K562 (cell line): ENCODE data around the gene ANKRD45. TPM values are rescaled to one million over a fixed set of nuclear protein-coding genes. Genes with fewer than 3 reads are reported as not detected.
A peak's percentile ranks its signal among the peaks of the same experiment; 100 is the strongest.

Experiments used
- FOXJ3 ChIP-seq: sonication (generic); formaldehyde crosslinking; IDR thresholded peaks from 2 replicates; pipeline ENCODE4 v1.4.0; 2020; ENCODE audit warnings: mild to moderate bottlenecking, missing genetic modification reagents
- HSF4 ChIP-seq: fragments of 250-450 bp; sonication (Bioruptor Pico); IDR thresholded peaks from 2 replicates; pipeline ENCODE4 v2.1.2; 2022; ENCODE audit warnings: mild to moderate bottlenecking, moderate library complexity, borderline replicate concordance
- KAT7 ChIP-seq: sonication (generic); formaldehyde crosslinking; IDR thresholded peaks from 2 replicates; pipeline ENCODE4 v1.8.0; 2022; ENCODE audit warnings: missing genetic modification reagents, mild to moderate bottlenecking, borderline replicate concordance
- MBD2 ChIP-seq: sonication (generic); IDR thresholded peaks from 2 replicates; pipeline ENCODE4 v1.6.1; 2016; ENCODE audit warnings: low read depth, borderline replicate concordance
- NFRKB ChIP-seq: fragments of 450-650 bp; IDR thresholded peaks from 2 replicates; pipeline ENCODE4 v1.6.1; 2016; ENCODE audit warnings: low read depth
- RFX5 ChIP-seq: IDR thresholded peaks from 2 replicates; pipeline ENCODE4 v1.6.1; 2011; ENCODE audit warnings: low read depth, mild to moderate bottlenecking, improper control_type of control experiment, low read length
- ZNF3 ChIP-seq: fragments of 250-450 bp; sonication (Bioruptor Pico); IDR thresholded peaks from 2 replicates; pipeline ENCODE4 v1.5.0; 2021; ENCODE audit warnings: mild to moderate bottlenecking, moderate library complexity
- polyA plus RNA-seq, 8 experiments: library from polyadenylated mRNA; depleted of rRNA in 4 of 8; stranded (reverse) in 5 of 8; unstranded in 3 of 8; fragments of >200 nt; fragmentation: Nextera tagmentation in 2 of 8; fragmentation: Illumina TruSeq in 1 of 8; extraction: Ambion mirVana in 2 of 8; extraction: Trizol in 1 of 8; gene quantifications; 2 replicates each; pipeline versions ENCODE4 v1.2.1 to v1.2.3, GENCODE V29; 2011 to 2014; ENCODE audit warnings: inconsistent platforms in 1 of 8, missing spikeins in 1 of 8
- total RNA-seq, 7 experiments: library from RNA; depleted of rRNA in 6 of 7; stranded (reverse); fragments of >200 nt in 6 of 7; fragmentation: Illumina TruSeq in 2 of 7; extraction: Trizol in 2 of 7; gene quantifications; 2 replicates each; pipeline versions ENCODE4 v1.2.1 to v1.2.3, GENCODE V29; 2011 to 2021; ENCODE audit warnings: low replicate concordance in 1 of 7
- TF ChIP-seq, protein P1 (sequence below): fragments of 450-650 bp; IDR thresholded peaks from 2 replicates; pipeline ENCODE4 v1.6.1; 2016; ENCODE audit warnings: antibody characterized with exemption
- TF ChIP-seq, protein P2 (sequence below): fragments of 450-650 bp; IDR thresholded peaks from 2 replicates; pipeline ENCODE4 v1.6.1; 2017; ENCODE audit warnings: mild to moderate bottlenecking, moderate library complexity
- TF ChIP-seq, protein P3 (sequence below): fragments of 250-450 bp; sonication (Bioruptor Pico); IDR thresholded peaks from 2 replicates; pipeline ENCODE4 v1.4.0; 2020; ENCODE audit warnings: mild to moderate bottlenecking, moderate library complexity
- TF ChIP-seq, protein P4 (sequence below): fragments of 450-650 bp; IDR thresholded peaks from 2 replicates; pipeline ENCODE4 v1.6.1; 2016; ENCODE audit warnings: low read depth

The ANKRD45 gene
- total and polyA plus RNA-seq, 9 of the 15 experiments (the other 6 are each of a cell fraction or from before 2014, with no cell fraction given), result 0.10 to 0.30 (median 0.11) TPM; not detected in 2

DNA sequence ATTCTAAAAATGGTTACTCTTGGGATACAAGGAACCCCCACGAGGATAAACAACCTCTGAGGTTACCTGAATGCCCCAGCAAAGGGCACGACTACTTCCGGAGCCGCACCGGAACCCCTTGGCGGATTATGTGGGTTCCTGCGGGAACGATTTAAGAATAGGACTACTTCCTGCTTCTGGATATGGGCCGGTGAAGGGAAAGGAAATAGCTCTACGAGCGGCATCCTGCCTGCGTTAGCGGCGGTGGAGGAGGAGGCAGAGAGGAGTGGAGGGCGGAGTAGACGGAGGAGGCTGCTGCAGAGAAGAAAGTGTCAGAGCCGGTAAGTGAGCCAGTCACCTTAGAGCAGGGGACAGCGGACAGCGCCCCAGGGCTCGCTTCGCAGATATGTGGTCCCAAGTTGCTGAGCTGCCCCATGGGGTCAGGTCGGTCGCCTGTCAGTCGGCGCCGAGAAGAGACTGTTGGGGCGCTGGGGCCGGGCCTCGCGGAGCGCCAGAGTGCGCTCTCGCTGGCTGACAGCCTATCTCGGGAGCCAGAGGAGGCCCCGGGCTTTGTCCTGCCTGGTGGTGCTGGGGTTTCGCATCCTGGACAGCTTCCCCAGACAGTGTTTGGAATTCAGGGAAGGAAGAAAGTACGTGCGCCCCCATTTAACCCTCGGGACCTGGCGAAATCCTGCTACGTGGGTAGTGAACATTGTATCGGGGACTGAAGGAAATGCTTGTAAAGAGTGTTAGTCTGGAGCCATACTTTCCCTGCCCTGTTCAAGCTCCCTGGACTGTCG, 45.3 kb upstream of the ANKRD45 start, which contains the start of gene KLHL20 (continued):
- TF ChIP-seq, protein P1, sequence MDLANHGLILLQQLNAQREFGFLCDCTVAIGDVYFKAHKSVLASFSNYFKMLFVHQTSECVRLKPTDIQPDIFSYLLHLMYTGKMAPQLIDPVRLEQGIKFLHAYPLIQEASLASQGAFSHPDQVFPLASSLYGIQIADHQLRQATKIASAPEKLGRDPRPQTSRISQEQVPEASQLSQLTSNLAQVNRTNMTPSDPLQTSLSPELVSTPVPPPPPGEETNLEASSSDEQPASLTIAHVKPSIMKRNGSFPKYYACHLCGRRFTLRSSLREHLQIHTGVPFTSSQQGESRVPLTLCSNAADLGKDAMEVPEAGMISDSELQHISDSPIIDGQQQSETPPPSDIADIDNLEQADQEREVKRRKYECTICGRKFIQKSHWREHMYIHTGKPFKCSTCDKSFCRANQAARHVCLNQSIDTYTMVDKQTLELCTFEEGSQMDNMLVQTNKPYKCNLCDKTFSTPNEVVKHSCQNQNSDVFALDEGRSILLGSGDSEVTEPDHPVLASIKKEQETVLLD, result peak; percentile 69; the same call in 1 of the 2 replicates
- TF ChIP-seq KAT7 (CRISPR knock-in tag) (peak; percentile 98; the same call in 1 of the 2 replicates), NFRKB (peak; percentile 95), FOXJ3 (no peak), HSF4 (CRISPR knock-in tag) (no peak), RFX5 (no peak), ZNF3 (CRISPR knock-in tag) (no peak), MBD2 (peak; percentile 77; the same call in 1 of the 2 replicates)
- TF ChIP-seq, protein P2, sequence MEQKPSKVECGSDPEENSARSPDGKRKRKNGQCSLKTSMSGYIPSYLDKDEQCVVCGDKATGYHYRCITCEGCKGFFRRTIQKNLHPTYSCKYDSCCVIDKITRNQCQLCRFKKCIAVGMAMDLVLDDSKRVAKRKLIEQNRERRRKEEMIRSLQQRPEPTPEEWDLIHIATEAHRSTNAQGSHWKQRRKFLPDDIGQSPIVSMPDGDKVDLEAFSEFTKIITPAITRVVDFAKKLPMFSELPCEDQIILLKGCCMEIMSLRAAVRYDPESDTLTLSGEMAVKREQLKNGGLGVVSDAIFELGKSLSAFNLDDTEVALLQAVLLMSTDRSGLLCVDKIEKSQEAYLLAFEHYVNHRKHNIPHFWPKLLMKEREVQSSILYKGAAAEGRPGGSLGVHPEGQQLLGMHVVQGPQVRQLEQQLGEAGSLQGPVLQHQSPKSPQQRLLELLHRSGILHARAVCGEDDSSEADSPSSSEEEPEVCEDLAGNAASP, result no peak
- TF ChIP-seq, protein P3, sequence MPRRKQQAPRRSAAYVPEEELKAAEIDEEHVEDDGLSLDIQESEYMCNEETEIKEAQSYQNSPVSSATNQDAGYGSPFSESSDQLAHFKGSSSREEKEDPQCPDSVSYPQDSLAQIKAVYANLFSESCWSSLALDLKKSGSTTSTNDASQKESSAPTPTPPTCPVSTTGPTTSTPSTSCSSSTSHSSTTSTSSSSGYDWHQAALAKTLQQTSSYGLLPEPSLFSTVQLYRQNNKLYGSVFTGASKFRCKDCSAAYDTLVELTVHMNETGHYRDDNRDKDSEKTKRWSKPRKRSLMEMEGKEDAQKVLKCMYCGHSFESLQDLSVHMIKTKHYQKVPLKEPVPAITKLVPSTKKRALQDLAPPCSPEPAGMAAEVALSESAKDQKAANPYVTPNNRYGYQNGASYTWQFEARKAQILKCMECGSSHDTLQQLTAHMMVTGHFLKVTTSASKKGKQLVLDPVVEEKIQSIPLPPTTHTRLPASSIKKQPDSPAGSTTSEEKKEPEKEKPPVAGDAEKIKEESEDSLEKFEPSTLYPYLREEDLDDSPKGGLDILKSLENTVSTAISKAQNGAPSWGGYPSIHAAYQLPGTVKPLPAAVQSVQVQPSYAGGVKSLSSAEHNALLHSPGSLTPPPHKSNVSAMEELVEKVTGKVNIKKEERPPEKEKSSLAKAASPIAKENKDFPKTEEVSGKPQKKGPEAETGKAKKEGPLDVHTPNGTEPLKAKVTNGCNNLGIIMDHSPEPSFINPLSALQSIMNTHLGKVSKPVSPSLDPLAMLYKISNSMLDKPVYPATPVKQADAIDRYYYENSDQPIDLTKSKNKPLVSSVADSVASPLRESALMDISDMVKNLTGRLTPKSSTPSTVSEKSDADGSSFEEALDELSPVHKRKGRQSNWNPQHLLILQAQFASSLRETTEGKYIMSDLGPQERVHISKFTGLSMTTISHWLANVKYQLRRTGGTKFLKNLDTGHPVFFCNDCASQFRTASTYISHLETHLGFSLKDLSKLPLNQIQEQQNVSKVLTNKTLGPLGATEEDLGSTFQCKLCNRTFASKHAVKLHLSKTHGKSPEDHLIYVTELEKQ, result no peak; the same call in 1 of the 2 replicates
- TF ChIP-seq, protein P4, sequence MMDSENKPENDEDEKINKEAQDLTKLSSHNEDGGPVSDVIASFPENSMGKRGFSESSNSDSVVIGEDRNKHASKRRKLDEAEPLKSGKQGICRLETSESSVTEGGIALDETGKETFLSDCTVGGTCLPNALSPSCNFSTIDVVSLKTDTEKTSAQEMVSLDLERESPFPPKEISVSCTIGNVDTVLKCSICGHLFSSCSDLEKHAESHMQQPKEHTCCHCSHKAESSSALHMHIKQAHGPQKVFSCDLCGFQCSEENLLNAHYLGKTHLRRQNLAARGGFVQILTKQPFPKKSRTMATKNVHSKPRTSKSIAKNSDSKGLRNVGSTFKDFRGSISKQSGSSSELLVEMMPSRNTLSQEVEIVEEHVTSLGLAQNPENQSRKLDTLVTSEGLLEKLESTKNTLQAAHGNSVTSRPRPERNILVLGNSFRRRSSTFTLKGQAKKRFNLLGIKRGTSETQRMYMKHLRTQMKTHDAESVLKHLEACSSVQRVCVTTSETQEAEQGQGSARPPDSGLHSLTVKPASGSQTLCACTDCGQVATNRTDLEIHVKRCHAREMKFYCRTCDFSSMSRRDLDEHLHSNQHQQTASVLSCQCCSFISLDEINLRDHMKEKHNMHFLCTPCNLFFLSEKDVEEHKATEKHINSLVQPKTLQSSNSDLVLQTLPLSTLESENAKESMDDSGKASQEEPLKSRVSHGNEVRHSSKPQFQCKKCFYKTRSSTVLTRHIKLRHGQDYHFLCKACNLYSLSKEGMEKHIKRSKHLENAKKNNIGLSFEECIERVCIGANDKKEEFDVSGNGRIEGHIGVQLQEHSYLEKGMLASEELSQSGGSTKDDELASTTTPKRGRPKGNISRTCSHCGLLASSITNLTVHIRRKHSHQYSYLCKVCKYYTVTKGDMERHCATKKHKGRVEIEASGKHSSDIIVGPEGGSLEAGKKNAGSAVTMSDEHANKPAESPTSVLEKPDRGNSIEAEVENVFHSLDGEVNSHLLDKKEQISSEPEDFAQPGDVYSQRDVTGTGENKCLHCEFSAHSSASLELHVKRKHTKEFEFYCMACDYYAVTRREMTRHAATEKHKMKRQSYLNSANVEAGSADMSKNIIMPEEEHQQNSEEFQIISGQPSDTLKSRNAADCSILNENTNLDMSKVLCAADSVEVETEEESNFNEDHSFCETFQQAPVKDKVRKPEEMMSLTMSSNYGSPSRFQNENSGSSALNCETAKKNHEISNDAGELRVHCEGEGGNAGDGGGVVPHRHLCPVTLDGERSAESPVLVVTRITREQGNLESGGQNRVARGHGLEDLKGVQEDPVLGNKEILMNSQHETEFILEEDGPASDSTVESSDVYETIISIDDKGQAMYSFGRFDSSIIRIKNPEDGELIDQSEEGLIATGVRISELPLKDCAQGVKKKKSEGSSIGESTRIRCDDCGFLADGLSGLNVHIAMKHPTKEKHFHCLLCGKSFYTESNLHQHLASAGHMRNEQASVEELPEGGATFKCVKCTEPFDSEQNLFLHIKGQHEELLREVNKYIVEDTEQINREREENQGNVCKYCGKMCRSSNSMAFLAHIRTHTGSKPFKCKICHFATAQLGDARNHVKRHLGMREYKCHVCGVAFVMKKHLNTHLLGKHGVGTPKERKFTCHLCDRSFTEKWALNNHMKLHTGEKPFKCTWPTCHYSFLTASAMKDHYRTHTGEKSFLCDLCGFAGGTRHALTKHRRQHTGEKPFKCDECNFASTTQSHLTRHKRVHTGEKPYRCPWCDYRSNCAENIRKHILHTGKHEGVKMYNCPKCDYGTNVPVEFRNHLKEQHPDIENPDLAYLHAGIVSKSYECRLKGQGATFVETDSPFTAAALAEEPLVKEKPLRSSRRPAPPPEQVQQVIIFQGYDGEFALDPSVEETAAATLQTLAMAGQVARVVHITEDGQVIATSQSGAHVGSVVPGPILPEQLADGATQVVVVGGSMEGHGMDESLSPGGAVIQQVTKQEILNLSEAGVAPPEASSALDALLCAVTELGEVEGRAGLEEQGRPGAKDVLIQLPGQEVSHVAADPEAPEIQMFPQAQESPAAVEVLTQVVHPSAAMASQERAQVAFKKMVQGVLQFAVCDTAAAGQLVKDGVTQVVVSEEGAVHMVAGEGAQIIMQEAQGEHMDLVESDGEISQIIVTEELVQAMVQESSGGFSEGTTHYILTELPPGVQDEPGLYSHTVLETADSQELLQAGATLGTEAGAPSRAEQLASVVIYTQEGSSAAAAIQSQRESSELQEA, result peak; percentile 56; the same call in 1 of the 2 replicates
